HepG2 (cell line): ENCODE results near the gene EMILIN3. TPM values are rescaled to one million over a fixed set of nuclear protein-coding genes. Genes with fewer than 3 reads are reported as not detected.

Experiments used
- AHR ChIP-seq: IDR thresholded peaks from 2 replicates; pipeline ENCODE4 v1.6.1; 2018; ENCODE audit warnings: missing genetic modification reagents, missing compliant biosample characterization
- CREB1 ChIP-seq, 2 experiments: fragments of 450-650 bp in 1 of 2; IDR thresholded peaks; 2 replicates each; pipeline ENCODE4 v1.6.1; 2016 to 2017; ENCODE audit warnings: control low read depth in 1 of 2, mild to moderate bottlenecking in 1 of 2, missing compliant biosample characterization in 1 of 2, missing genetic modification characterization in 1 of 2
- EED ChIP-seq: sonication (generic); formaldehyde crosslinking; IDR thresholded peaks from 2 replicates; pipeline ENCODE4 v1.5.0; 2020; ENCODE audit warnings: mild to moderate bottlenecking, missing genetic modification reagents
- KAT7 ChIP-seq: IDR thresholded peaks from 2 replicates; pipeline ENCODE4 v1.6.1; 2018; ENCODE audit warnings: borderline replicate concordance, missing compliant biosample characterization
- KDM2A ChIP-seq: sonication (generic); formaldehyde crosslinking; IDR thresholded peaks from 2 replicates; pipeline ENCODE4 v1.4.0; 2020; ENCODE audit warnings: low read depth, missing genetic modification reagents, borderline replicate concordance
- MATR3 ChIP-seq: sonication (generic); formaldehyde crosslinking; IDR thresholded peaks from 2 replicates; pipeline ENCODE4 v1.4.0; 2020; ENCODE audit warnings: missing genetic modification reagents
- MTA1 ChIP-seq: sonication (generic); formaldehyde crosslinking; IDR thresholded peaks from 2 replicates; pipeline ENCODE4 v1.4.0; 2020; ENCODE audit warnings: missing genetic modification reagents, mild to moderate bottlenecking, borderline replicate concordance
- MXD1 ChIP-seq: sonication (generic); formaldehyde crosslinking; IDR thresholded peaks from 2 replicates; pipeline ENCODE4 v1.4.0; 2020; ENCODE audit warnings: mild to moderate bottlenecking, missing genetic modification reagents
- MYC ChIP-seq: sonication (generic); formaldehyde crosslinking; IDR thresholded peaks from 2 replicates; pipeline ENCODE4 v1.9.0; 2021; ENCODE audit warnings: missing genetic modification reagents, borderline replicate concordance
- PPARG ChIP-seq: conservative IDR thresholded peaks from 2 replicates; pipeline ENCODE4 v1.6.1; 2016; ENCODE audit warnings: missing biosample characterization, missing genetic modification reagents
- RBM39 ChIP-seq: fragments of 200-400 bp; formaldehyde crosslinking; IDR thresholded peaks from one replicate; pipeline ENCODE4 v1.6.1; 2018; ENCODE audit warnings: antibody characterized with exemption, mild to moderate bottlenecking, low read depth, low read length; ENCODE audit not compliant: poor library complexity, severe bottlenecking
- ZBTB21 ChIP-seq: sonication (generic); formaldehyde crosslinking; IDR thresholded peaks from 2 replicates; pipeline ENCODE4 v1.4.0; 2020; ENCODE audit warnings: missing genetic modification reagents
- ZNF260 ChIP-seq: sonication (generic); formaldehyde crosslinking; IDR thresholded peaks from 2 replicates; pipeline ENCODE4 v1.4.0; 2020; ENCODE audit warnings: missing genetic modification reagents, low read depth, mild to moderate bottlenecking, borderline replicate concordance
- ZNF337 ChIP-seq: sonication (generic); formaldehyde crosslinking; IDR thresholded peaks from 2 replicates; pipeline ENCODE4 v1.5.1; 2020; ENCODE audit warnings: missing genetic modification reagents, low read depth, mild to moderate bottlenecking, borderline replicate concordance
- ZSCAN20 ChIP-seq: sonication (generic); formaldehyde crosslinking; IDR thresholded peaks from 2 replicates; pipeline ENCODE4 v1.4.0; 2020; ENCODE audit warnings: missing genetic modification reagents, mild to moderate bottlenecking, borderline replicate concordance
- polyA plus RNA-seq, 8 experiments: library from polyadenylated mRNA; depleted of rRNA in 3 of 8; stranded (reverse) in 7 of 8; unstranded in 1 of 8; fragments of >200 nt; fragmentation: Illumina TruSeq in 4 of 8; extraction: Trizol in 4 of 8; gene quantifications; 2 replicates each; pipeline versions ENCODE4 v1.2.1 to v1.2.3, GENCODE V29; 2011 to 2016; ENCODE audit warnings: low read depth in 4 of 8, missing spikeins in 1 of 8, mixed read lengths in 1 of 8; ENCODE audit not compliant: insufficient read depth in 1 of 8
- total RNA-seq, 5 experiments: library from RNA; depleted of rRNA; stranded (reverse); fragments of >200 nt; fragmentation: Illumina TruSeq; extraction: Trizol; gene quantifications; 2 replicates each; pipeline ENCODE4 v1.2.3, GENCODE V29; 2016; ENCODE audit warnings: low read depth in 1 of 5
- TF ChIP-seq, protein P1 (sequence below): sonication (generic); formaldehyde crosslinking; IDR thresholded peaks from 2 replicates; pipeline ENCODE4 v1.5.1; 2020; ENCODE audit warnings: missing genetic modification reagents, mild to moderate bottlenecking, borderline replicate concordance
- TF ChIP-seq, protein P2 (sequence below): sonication (generic); formaldehyde crosslinking; IDR thresholded peaks from 2 replicates; pipeline ENCODE4 v1.5.1; 2020; ENCODE audit warnings: mild to moderate bottlenecking, missing genetic modification reagents, moderate library complexity
- TF ChIP-seq, protein P3 (sequence below): sonication (generic); formaldehyde crosslinking; conservative IDR thresholded peaks from 2 replicates; pipeline ENCODE4 v1.5.0; 2020; ENCODE audit warnings: missing genetic modification reagents

Gene EMILIN3
- total and polyA plus RNA-seq, 2 of the 13 experiments (the other 11 are each of a cell fraction or from before 2014, with no cell fraction given): 0.25 to 0.29 TPM

DNA sequence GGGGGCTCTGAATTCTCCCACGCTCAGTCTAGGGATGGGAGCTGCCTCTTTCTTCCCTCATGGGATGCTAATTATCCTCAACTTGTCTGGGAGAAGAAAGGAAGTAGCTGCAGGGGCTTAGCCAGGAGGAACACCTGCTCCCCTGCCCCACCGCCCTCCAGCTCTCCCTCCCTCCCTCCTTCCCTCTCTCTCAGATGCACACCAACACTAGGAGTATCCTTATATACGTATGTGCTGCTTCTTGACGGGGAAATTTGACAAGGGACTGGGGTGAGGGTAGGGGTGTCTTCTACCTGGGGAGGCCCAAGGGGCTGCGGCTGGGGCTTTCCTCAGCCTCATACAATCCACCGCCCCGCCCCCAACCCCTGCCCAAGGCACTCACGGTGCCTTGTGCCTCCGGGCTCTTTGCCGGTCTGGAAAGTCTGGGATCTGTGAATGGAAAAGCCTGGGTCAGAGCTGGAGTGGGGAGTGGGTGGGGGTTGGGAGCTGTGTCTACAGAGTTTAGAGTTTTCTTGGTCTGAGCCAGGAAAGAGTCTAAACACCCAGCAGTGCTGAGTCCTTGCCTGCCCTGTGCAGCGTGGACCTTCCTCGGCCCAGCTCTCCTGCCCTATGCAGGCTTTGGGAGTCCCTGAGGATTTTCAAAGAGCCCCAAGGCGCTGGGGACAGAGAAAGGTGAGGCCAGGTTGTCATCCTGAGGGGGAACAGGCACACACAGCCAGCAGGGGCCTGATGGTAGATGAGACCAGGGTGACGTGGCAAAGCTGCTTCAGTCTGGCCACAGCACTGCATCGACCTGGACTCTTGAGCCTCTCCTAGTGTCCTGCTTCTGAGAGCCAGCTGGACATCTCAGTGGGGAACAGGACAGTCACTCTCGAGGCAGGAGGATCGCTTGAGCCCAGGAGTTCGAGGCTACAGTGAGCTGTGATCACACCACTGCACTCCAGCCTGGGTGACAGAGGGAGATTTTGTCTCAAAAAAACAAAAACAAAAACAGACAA lies 29.3 kb upstream of the EMILIN3 start (continued):
- TF ChIP-seq MXD1 (CRISPR knock-in tag) (no peak), RBM39 (peak; percentile 24), MATR3 (0 out of 2 replicates have a peak, but pooled peaks have one; percentile 7), CREB1 (IDR thresholded peaks at IDR 0.05) (peak; percentile 84), CREB1 (CRISPR knock-in tag; IDR thresholded peaks at IDR 0.05) (no peak; the same call in 1 of the 2 replicates), MYC (CRISPR knock-in tag) (peak; percentile 28; the same call in 1 of the 2 replicates), PPARG (CRISPR knock-in tag) (no peak), ZNF337 (CRISPR knock-in tag) (no peak), ZNF260 (no peak), ZSCAN20 (CRISPR knock-in tag) (no peak), MTA1 (CRISPR knock-in tag) (no peak; the same call in 1 of the 2 replicates), EED (CRISPR knock-in tag) (0 out of 2 replicates have a peak, but pooled peaks have one; percentile 55), ZBTB21 (CRISPR knock-in tag) (no peak), KAT7 (CRISPR knock-in tag) (no peak), AHR (CRISPR knock-in tag) (no peak), KDM2A (CRISPR knock-in tag) (peak; percentile 51; the same call in 1 of the 2 replicates)
- TF ChIP-seq, protein P1, sequence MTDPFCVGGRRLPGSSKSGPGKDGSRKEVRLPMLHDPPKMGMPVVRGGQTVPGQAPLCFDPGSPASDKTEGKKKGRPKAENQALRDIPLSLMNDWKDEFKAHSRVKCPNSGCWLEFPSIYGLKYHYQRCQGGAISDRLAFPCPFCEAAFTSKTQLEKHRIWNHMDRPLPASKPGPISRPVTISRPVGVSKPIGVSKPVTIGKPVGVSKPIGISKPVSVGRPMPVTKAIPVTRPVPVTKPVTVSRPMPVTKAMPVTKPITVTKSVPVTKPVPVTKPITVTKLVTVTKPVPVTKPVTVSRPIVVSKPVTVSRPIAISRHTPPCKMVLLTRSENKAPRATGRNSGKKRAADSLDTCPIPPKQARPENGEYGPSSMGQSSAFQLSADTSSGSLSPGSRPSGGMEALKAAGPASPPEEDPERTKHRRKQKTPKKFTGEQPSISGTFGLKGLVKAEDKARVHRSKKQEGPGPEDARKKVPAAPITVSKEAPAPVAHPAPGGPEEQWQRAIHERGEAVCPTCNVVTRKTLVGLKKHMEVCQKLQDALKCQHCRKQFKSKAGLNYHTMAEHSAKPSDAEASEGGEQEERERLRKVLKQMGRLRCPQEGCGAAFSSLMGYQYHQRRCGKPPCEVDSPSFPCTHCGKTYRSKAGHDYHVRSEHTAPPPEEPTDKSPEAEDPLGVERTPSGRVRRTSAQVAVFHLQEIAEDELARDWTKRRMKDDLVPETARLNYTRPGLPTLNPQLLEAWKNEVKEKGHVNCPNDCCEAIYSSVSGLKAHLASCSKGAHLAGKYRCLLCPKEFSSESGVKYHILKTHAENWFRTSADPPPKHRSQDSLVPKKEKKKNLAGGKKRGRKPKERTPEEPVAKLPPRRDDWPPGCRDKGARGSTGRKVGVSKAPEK (CRISPR knock-in tag): peak; percentile 84; the same call in 1 of the 2 replicates
- TF ChIP-seq, protein P2, sequence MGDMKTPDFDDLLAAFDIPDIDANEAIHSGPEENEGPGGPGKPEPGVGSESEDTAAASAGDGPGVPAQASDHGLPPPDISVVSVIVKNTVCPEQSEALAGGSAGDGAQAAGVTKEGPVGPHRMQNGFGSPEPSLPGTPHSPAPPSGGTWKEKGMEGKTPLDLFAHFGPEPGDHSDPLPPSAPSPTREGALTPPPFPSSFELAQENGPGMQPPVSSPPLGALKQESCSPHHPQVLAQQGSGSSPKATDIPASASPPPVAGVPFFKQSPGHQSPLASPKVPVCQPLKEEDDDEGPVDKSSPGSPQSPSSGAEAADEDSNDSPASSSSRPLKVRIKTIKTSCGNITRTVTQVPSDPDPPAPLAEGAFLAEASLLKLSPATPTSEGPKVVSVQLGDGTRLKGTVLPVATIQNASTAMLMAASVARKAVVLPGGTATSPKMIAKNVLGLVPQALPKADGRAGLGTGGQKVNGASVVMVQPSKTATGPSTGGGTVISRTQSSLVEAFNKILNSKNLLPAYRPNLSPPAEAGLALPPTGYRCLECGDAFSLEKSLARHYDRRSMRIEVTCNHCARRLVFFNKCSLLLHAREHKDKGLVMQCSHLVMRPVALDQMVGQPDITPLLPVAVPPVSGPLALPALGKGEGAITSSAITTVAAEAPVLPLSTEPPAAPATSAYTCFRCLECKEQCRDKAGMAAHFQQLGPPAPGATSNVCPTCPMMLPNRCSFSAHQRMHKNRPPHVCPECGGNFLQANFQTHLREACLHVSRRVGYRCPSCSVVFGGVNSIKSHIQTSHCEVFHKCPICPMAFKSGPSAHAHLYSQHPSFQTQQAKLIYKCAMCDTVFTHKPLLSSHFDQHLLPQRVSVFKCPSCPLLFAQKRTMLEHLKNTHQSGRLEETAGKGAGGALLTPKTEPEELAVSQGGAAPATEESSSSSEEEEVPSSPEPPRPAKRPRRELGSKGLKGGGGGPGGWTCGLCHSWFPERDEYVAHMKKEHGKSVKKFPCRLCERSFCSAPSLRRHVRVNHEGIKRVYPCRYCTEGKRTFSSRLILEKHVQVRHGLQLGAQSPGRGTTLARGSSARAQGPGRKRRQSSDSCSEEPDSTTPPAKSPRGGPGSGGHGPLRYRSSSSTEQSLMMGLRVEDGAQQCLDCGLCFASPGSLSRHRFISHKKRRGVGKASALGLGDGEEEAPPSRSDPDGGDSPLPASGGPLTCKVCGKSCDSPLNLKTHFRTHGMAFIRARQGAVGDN (CRISPR knock-in tag): peak; percentile 87
- TF ChIP-seq, protein P3, sequence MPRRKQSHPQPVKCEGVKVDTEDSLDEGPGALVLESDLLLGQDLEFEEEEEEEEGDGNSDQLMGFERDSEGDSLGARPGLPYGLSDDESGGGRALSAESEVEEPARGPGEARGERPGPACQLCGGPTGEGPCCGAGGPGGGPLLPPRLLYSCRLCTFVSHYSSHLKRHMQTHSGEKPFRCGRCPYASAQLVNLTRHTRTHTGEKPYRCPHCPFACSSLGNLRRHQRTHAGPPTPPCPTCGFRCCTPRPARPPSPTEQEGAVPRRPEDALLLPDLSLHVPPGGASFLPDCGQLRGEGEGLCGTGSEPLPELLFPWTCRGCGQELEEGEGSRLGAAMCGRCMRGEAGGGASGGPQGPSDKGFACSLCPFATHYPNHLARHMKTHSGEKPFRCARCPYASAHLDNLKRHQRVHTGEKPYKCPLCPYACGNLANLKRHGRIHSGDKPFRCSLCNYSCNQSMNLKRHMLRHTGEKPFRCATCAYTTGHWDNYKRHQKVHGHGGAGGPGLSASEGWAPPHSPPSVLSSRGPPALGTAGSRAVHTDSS (CRISPR knock-in tag): 0 out of 2 replicates have a peak, but pooled peaks have one; percentile 31
